Stimulated activated naive CD4-positive, alpha-beta T cell (primary cell): ENCODE measurements around the gene HABP4.

ENCODE experiments used
- DNase-seq, 6 experiments: peaks; one replicate each; lab custom pipeline; 2025; lab: John Stamatoyannopoulos, UW

HABP4 gene

DNA sequence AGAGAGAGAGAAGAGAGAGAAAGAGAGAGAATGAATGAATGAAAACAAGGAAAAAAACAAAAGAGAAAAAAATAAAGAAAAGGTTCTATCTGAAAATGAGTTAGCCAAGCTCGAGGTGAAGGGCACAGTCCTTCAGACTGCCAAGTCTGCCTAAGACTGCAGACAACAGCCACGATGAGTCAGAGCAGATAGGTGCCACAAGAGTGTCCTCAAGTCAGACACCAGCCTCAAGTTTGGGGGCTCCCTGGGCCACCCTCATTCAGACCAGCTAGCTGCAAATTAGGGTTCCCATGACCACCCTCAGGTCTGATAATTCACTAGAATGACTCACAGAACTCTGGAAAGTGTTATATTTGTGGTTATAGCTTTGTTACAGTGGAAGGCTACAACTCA is 13.9 kb upstream of the HABP4 start:
- DNase-seq: no peak

DNA sequence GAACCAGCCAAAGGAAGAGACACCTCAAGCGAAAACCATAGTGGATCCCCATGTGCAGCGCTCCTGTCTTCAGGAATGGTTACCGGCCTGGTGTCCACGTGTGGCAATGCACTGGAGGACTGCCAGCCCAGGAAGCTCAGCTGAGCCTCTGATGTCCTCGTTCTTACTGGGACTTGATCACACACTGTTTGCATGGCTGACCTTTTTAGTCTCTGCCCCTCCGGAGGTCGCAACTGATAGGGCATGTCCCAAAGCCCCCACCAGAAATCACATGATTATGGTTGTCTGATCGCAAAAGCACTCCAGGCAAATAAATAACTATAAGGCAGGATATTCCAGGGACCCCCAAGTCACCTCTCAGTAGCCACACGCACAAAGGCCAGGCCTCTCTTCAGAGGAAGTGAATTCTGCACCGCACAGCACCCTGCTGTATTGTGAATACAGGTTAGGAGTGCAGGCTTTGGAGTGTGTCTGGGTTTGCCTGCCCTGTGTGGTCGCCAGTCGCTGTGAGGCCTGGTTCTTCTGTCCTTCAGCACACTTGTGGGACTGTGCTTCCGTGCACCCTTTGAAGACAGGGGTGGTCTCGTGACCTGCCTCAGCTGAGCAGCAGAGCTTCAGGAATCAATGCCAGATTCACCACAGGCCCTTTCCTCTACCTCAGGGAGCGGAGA is 13.4 kb upstream of the HABP4 start:
- no peak for DNase-seq

DNA sequence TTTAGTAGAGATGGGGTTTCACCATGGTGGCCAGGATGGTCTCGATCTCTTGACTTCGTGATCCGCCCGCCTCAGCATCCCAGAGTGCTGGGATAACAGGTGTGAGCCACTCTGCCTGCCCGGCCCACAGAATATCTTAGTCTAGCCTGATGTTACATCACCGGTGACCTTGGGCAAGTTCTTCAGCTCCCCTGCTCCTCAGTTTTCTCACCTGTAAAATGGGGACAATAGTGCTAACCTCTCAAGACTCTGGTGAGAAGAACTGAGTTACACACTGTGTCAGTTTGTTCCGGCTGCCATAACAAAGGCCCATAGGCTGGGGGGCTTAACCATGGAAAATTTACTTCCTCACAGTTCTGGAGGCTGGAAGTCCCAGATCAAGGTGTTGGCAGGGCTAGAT is 12.5 kb upstream of the HABP4 start:
- no peak for DNase-seq

DNA sequence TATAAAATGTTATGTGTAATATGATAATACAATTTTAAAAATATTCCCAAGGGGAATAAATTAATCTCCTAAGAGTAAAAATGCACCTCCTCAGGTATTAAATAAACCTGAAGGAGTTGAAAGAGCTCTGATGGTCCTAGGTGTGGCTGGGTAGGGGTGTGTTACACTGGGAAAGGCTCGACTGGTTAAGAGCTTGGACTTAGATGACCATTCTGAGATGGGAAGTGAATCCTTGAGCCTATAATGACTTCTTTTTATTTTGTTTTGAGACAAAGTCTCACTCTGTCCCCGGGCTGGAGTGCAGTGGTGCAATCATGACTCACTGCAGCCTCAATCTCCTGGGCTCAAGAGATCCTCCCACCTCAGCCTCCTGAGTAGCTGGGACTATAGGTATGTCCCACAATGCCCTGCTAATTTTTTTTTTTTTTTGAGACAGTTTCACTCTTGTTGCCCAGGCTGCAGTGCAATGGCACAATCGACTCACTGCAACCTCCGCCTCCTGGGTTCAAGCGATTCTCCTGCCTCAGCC is 9.2 kb upstream of the HABP4 start:
- no peak for DNase-seq

DNA sequence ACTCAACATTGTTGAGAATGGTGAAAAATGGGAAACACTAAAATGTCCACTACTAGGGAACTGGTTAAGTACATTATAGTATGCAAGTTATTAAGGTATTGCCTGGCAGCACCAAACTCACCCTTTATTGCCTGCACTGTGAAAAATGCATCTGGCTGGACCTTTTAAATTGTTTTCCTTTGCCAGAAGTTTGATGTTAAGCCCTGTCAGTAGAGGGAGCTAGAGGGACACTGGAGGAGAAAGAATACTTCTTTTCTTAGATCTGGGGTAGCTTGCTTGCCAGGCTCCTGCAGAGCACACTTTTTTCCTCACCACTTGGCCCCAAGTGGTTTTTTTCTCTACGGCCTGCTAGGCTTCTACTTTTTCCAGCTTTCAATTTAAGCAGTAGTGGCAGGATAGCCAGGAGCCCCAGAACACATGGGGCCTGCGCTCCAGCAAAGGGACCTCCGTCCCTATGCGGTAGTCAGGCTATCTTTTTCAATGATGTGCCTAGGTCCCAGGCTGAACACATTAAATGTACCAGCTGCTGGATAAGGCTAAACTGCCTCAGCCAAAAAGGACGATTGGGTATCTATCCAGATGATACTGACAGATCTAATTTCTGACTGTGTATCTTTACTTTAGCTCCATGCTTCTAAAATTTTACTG is 8.0 kb upstream of the HABP4 start:
- peak in 1 of 6 experiments; percentile 7 for DNase-seq

DNA sequence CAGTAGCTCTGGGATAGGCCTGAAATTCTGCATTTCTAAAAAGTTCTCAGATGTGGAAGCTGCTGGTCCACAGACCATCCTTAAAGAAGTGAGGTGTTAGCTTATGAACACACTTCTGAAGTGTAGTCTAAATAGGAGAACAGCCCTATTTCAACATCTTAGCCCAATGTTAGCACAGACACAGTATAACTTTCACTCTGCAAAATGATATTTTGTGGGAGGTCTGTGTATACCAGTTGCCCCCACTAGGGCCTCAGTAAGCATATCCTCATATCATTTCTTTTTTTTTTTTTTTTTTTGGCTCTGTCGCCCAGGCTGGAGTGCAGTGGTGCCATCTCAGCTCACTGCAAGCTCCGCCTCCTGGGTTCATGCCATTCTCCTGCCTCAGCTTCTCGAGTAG is 7.5 kb upstream of the HABP4 start:
- no peak for DNase-seq

DNA sequence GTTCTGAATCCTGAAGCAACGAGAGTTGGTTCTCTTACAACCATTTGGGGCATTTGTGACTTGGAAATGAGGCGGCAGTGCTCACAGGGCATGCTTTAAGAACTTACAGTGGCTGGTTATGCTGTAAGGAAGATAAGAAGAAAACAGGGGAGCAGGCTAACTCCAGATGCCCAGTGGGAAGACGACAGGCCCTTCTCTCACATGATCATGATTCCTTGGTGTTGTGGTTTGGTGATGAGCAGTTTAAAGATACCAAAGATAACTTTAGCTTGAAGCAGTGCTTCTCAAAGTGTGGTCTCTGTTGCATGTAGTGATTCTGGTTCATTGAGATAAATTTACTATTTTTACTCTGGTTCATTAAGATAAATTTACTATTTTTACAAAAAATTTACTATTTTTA is 2.6 kb upstream of the HABP4 start:
- DNase-seq: no peak

DNA sequence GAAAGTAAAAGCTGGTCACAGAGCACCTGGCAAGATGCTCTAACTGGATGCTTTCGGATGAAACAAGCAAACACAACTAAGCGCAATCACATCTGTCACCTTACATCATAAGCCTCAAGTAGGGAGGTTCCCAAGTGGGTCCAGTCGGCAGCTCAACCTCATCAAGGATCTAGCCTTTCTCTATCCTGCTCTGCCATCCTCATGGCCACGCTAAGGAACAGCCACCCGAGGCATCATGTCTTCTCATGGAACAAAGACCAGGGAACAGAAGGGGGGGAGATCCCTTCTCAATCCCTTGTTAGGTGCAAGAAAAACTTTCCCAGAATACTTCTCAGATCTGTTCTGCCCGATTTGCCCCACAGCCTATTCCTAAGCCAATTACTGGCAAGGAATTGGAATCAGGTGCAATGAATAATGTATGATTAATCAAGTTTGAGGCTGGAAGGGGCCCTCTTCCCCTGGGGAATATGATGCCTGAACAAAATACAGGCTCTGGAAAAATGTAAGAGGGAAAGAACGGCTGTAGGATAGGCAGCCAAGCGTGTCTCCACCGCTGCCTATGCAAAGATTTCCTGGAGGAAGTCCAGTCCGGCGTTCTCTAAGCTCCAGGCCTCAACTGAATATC is 1.3 kb upstream of the HABP4 start:
- no peak for DNase-seq

DNA sequence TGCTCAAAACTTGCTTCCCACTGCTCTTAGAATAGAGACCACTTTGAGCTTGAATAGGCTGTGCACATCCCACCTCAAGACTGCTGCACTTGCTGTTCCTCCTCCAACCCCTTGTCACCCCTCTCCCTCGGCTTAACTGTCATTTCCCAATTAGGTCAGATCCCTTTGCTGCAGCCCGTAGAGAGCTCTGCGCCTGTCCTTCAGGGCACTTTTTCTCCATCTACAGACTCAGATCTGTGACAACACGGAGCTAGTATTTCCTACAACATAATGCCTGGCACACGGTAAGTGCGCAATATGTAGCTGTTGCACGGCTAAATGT is 485 bp upstream of the HABP4 start:
- DNase-seq: no peak

DNA sequence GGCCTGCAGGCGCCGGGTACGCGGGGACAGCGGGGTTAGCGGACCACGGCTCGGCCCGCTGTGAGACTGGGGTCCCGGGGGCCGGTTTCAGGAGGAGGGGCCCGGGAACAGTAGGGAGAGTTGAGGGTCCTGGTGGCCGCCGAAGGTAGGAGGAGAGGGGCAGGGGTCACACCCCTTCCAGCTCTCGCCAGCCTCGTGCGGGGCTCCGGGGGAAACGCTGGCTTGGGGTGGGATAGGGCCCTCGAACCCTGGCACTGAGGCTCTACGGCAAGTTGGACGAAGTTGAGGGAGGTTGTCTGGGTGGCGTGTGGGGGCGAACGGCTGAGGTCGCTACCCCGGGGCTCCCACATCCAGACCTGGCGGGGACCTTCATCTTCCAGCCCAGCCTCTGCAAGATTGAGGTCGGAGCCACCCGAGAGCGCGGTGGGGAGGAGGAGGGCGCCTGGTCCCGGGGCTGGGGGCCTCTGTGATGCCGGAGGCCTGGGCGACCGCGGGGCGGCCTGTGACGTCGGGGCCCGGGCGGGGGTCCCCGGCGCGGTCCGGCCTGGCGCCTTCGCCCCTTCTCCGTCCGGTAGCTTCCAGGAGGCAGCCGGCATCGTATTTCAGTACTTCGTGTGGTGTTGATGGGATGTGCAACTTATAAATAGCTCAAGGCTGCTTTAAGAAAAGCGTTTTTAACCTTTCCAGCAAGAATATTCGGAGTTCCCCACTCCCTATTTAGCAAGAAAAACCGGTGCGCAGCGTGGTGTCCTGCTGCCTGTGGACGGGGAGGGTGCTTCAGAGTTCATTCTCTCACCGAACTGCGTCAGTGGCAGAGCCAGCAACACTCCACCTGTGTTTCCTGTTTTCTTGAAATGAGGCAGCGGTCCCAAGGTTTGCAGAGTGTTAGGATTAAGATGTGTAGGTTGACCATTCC is 902 bp downstream of the HABP4 start:
- peak; percentile 25 to 71 (median 50) for DNase-seq

DNA sequence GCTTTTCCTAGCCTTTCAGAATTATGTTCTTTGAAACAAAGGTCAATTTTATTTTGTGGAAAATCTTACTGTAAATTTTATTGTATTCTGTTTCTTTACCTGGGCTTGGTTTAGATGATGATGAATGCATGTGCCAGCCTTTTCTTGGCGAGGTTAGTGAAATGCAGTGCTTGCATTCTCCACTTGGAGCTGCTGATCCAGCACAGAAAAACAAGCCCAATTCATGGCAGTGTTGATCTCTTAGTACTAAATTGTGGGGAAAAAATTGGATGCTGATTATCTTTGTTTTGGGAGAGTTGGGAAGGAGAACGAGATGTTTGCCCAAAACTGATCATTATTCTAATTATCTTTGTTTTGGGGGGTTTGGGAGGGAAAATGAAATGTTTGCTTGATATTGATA is 3.7 kb downstream of the HABP4 start:
- no peak for DNase-seq

DNA sequence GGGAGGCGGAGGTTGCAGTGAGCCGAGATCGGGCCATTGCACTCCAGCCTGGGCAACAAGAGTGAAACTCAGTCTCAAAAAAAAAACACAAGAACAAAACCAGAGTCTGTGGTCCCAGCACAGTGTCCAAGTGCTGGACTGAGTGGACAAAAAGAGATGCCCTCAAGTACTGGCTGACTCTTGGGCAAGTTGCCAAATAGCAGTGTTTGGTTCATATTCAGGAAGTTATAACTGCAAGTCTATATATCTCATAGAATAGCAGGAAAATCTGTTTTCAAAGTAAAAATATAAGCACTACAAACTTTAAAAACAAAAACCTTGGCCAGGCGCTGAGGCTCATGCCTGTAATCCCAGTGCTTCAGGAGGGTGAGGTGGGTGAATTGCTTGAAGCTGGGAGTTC is 7.3 kb downstream of the HABP4 start:
- DNase-seq: no peak

DNA sequence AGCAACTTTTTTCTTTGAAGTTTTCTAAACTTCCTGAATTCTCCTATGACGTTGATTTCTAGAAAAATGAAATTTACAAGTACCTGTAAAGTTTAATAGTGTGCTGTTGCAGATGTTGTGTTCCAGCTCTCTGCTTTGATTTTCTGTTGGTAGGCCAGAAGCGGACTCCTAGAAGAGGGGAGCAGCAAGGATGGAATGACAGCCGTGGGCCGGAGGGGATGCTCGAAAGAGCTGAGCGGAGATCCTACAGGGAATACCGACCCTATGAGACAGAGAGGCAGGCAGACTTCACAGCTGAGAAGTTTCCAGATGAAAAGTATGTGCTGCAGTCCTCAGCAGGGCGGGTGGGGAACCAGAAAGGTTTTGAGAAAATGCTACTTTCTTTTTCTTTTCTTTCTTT is 8.3 kb downstream of the HABP4 start:
- DNase-seq: no peak

DNA sequence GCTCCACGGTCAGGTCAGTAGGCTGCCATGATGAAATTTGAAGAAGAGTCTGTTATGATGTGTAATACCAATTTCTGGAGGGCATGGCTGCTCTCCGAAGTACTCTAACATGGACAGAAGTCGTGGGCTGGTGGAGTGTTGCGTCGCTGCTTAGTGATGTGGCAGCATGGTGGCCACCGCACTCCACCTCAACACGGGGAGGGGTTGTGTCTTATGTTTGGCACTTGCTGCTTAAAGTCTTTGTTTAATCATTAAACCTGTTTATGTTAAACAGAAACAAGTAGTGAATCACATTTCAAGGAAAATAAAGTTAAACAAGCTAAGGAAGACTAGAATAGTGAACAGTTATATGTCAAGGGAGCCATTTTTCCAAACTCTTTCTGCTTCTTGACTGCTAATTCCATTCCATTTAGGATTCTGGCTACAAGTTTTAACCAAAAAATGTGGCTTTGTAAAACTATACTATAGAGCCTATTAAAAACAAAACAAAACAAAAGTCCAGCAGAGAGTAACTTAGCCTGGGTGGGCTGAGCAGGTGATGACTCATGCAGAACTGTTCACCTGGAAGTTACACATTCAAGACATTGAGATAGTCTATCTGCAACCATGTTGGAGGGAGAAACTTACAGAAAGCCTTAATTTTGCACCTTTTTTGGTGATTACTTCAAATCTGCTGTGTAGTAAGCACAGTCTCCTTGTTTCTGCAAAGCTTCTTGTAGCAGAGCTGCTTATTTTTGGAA is 9.5 kb downstream of the HABP4 start:
- DNase-seq: no peak

DNA sequence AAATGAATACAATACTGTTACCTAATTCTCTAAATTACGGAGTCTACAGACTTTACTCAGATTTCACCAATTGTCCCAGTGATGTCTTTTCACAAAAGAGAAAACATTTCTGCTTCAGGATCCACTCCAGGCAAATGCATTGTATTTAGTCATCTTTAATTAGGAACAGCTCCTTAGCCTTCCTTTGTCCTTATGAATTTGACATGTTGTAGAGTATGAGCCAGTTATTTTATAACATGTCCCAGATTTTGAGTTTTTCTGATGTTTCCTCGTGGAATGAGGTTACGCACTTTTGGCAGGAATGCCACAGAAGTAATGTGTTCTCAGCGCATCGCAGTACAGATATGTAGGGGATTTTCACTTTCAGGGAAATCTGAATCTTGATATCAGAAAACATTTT is 10.5 kb downstream of the HABP4 start:
- no peak for DNase-seq

DNA sequence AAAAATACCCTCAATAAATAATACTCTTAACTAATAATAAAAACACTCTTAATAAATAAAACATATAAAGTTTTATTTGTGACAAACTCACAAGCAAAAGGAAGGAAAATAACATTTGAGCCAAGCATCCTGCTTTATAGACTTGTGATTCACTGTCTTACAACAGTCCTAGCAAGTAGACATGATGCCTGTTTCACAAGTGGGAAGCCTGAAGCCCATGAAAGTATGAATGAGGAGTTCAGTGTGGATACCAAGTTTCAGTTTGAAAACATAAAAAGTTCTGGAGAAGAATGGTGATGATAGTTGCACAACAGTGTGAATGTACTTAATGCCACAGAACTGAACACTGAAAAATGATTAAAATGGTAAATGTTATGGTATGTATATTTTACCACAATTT is 10.9 kb downstream of the HABP4 start:
- no peak for DNase-seq

DNA sequence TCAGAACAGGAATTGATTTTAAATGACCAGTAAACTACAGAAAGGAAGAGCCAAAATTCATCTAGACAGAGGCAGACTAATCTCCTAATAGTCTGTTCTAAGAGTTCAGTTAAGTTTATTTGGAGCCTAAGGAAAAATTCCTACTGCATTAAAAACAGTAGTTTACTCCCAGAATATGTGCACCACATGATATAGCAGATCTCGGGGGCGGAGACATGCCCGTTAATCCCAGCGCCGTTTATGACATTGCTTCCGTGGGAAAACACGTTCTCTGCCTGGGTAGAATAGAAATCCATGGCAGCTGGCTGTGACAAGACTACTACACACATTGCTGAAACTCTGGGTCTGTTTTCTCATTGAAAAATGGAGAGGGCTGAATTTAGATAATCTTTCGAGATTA is 11.4 kb downstream of the HABP4 start:
- DNase-seq: no peak

DNA sequence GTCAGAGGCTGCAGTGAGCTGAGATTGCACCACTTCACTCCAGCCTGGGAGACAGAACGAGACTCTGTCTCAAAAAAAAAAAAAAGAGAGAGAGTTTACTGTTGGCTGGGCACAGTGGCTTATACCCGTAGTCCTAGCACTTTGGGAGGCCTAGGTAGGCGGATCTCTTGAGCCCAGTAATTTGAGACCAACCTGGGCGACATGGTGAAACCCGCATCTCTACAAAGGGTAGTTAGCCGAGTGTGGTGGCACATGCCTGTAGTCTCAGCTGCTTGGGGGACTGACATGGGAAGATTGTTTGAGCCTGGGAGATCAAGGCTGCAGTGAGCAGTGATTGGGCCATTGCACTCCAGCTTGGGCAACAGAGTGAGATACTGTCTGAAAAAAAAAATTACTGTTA is 12.6 kb downstream of the HABP4 start:
- no peak for DNase-seq

DNA sequence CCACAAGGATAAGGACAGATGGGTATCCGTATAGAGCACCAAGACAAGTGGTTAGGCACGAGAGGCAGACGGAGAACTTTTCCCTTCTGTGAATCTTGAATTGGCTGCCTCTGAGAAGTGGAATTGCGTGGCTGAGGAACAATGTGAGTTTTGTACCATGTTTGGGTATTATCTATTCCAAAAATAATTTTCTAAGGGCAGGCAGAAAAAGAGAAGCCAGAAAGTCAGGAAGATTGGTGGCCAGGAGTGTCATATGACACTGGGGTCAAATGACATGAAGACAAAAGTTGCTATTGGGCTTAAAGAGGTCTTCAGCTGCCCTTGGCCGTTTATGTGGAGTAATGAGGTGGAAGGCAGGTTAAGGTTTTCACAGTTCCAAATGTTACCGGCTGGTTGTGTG is 14.5 kb downstream of the HABP4 start:
- DNase-seq: no peak

DNA sequence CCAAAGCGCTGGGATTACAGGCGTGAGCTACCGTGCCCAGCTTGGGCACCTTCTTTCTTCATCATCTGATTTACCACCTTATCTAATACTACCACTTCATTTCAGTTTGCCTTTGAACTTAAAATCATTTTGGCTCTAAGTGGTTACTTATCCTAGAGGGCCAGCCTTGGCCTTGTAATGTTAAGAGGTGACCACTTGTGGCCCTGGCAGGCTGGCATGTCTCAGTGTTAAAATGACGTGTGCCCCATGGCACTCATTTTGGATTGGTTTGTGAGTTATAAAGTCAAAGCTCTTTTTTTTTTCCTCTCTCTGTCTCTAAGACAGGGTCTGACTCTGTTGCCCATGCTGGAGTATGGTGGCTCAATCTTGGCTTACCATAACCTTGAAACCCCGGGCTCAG is 17.8 kb downstream of the HABP4 start:
- DNase-seq: no peak

DNA sequence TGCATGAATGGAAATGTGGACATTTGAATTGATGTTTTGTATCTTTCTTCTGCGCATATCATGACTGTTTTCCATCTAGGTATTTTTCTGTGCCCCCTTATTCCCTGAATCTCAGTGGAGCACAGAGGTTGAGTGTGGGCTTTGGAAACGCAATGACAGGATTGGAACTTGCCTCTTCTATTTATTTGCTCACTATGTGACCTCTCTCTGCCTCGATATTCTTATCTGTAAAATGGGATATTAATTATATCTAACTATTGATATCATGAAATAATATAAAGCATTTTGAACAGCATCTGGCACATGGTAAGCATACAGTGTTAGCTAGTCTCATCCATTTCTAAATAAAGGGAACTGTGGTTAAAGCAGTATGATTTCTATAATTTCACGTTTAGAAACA is 26.0 kb downstream of the HABP4 start:
- no peak for DNase-seq

DNA sequence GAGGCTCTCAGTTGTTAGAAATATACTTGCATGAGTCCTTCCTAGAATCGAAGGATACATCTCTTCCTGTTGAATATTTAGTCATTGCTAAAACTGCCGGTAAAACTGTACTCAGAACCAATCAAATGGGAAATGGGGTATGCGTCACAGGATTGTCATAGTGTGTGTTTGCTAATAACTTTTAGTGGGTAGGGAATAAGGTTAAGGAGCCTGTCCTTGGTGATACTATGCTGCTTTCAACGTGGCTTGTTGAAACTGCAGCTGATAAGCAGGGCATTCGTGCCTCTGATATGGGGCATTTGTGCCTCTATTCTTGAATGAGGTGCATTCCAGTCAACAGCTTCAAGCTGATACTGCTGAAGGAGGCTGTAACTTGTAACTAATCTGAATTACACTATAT is 26.6 kb downstream of the HABP4 start:
- no peak for DNase-seq
